NCI-H748 (cell line): ENCODE data around the gene B4GALT5.
A peak's percentile ranks its signal among the peaks of the same experiment; 100 is the strongest.
"Not testable (repeated sequence)": the region's sequence is repeated elsewhere in the genome, so short reads cannot be mapped to it uniquely, and the experiment has no call there.

Experiments
- DNase-seq: peaks from one replicate; lab custom pipeline; 2025; ENCODE audit not compliant: unreplicated experiment; lab: John Stamatoyannopoulos, UW

B4GALT5 gene, protein sequence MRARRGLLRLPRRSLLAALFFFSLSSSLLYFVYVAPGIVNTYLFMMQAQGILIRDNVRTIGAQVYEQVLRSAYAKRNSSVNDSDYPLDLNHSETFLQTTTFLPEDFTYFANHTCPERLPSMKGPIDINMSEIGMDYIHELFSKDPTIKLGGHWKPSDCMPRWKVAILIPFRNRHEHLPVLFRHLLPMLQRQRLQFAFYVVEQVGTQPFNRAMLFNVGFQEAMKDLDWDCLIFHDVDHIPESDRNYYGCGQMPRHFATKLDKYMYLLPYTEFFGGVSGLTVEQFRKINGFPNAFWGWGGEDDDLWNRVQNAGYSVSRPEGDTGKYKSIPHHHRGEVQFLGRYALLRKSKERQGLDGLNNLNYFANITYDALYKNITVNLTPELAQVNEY

DNA sequence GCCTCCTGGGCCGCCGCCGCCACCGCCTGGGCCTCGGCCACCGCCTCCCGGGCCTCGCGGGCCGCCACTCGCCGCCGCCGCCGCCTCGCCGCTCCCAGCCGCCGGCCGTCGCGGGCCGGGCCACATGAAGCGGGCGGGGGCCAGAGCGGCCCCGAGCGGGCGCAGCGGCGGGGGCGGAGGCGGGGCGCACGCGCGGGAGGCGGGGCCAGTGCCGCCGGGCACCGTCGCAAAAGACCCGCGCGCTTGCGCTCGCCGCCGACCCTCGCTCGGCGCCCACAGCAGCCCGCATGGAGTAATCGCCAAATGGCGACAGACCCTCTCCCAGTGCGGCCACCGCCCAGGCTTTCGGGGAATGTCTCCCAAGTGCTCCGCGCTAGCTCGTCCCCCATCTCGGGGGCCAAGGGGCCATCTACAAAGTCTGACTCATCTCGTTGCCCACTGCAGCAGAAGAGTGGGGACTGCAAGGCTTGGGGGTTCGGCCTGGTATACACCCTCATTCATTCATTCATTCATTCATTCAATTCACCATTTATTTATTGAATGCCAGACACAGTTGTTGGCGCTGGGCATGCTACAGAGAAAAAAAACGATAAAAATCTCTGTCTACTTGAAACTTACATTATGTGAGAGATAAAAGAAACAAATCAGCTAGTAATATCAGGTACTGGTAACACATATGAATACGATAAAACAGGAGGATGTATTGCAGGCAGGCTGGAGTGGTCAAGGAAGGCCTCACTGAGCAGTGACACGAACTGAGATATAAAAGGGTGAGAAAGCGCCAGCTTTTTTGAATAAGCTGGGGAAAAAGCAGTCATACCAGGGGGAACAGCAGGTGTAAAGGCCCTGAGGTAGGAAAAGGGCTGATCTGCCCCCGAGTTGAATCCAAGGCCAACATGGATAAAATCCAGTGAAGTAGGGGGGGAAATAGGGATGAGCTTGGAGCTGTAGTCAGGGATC is at the start of gene B4GALT5:
Gene B4GALT5 (minus strand): TSS at position 126 of the 960 bp plus-strand sequence. CDS start 188 bp downstream, outside the sequence.
- DNase-seq = peak; percentile 88

DNA sequence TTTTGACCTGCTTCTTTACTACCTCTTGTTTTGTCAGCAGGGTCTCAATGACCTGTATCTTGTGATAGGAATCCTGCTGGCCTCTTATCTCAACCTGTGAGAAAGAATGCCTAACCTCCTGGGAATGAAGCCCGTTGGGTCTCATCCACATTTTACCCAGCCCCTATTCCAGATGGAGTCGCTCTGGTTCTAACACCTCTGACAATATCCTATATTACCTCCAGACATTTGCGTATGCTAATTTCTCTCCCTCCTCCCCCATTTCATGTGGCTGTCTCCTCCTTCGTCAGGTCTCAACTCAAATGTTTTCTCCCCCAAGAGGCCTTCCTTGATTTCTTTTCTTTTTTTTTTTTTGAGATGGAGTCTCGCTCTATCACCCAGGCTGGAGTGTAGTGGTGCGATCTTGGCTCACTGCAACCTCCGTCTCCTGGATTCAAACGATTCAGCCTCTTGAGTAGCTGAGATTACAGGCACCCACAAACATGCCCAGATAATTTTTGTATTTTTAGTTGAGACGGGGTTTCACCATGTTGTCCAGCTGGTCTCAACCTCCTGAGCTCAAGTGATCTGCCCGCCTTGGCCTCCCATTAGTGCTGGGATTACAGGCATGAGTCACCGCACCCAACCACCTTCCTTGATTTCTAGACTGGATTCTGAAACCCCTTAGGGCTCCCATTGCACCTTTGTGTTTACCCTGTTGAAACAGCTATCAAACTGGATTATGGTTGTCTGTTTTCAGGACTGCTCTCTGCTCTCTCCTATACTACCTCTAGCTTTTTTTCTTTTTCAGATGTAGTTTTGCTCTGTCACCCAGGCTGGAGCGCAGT is 49.5 kb upstream of the B4GALT5 start:
- DNase-seq = no peak

DNA sequence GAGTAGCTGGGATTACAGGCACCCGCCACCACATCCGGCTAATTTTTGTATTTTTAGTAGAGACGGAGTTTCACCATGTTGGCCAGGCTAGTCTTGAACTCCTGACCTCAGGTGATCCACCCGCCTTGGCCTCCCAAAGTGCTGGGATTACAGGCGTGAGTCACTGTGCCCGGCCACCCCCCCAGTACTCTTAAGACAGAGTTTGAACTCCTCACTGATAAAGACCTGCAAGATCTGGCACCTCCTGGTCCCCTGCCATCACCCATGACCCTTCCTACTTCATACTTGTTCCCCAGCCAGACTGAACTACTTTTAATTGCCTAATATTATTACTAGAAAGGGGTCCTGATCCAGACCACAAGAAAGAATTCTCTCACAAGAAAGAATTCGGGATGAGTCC is 48.2 kb upstream of the B4GALT5 start:
- not testable (repeated sequence) for DNase-seq

DNA sequence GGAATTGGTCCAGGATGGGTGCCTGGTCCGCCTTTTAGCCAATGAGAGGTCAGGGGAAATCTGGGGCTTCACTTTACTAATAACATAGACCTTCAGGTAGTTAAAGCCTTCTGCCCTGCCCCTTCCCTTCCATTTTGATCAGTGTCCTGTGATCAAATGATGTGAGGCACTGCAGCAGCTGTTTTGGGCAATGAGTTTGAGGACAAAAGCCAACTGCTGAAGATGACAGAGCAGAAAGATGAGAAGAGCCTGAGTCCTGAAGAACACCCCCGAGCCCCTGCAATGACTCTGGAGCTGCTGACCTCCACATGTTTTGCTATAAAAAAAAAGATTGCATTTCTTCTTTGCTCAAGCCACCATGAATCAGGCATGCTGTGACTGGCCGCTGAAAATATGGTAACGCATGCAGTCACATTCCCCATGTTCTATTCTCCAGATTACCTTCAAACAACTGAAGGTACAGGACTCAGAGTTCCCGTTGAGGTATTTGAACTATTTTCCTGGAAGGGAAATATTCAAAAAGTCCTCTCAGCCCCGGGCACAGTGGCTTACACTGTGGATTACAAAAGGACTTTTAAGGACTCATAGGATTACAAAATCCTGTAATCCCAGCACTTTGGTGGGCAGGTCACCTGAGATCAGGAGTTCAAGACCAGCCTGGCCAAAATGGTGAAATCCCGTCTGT is 45.7 kb upstream of the B4GALT5 start:
- DNase-seq = no peak

DNA sequence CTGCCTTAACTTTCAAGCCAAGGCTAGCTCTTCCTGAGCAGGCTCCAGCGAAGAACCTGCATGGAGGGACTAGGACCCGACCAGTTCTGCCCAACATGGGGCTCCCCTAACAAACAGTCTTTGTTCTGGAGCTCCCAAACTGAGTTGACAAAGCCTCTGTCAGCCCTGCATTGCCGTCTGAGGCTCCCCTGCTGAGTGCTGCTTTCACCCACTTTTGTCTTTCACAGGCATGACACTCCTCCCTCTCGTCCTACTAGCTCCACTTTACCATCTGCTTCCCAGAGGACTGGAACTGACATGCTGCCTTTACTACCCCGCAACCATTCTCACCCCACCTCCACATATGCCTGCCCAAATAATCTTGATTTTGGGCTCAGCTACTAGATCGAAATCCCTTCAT is 45.1 kb upstream of the B4GALT5 start:
- no peak for DNase-seq

DNA sequence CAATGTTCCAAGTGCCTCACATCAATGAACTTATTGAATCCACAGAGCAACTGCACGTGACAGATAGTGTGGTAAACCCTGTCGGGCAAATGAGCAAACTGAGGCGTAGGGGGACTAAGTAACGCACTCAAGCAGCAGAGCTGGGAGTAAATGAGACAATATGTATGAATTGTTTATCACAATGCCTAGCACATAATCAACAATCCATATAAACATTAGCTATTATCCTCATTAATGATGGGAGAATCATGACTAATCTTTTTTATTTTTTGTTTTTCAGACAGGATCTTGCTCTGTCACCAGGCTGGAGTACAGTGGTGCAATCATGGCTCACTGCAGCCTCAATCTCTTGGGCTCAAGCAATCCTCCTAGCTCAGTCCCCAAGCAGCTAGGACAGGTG is 43.9 kb upstream of the B4GALT5 start:
- no peak for DNase-seq

DNA sequence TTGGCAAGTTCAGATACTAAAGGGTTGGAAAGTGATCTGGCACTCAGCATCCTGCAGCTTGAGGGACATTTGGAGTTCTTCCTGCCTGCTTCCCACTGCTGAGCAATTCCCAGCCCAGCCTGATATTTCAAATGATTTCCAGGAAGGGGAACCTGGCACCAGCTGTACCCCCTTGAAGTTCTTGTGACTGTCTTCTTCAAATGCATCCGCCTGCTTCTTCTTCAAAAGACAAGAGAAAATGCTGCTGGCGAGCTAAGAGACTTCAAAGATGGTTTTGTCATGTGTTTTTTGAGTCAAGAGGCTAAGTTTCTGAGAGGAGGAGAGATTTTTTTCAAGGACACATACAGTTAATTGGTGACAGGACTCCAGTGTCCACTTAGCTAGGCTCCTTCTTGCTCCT is 42.6 kb upstream of the B4GALT5 start:
- no peak for DNase-seq

DNA sequence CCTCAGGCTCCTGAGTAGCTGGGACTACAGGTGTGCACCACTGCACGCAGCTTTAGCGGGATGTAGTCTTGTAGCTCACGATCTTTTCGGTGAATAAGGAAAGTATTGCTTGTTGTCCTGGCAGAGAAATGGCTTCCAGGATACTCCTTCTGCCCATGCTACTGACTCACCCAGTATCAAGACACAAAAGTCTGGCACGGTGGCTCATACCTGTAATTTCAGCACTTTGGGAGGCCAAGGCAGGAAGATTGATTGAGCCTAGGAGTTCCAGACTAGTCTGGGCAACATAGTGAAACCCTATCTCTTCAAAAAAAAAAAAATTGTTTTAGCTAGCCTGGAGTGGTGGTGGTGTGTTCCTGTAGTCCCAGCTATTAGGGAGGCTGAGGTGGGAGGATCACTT is 40.9 kb upstream of the B4GALT5 start:
- no peak for DNase-seq

DNA sequence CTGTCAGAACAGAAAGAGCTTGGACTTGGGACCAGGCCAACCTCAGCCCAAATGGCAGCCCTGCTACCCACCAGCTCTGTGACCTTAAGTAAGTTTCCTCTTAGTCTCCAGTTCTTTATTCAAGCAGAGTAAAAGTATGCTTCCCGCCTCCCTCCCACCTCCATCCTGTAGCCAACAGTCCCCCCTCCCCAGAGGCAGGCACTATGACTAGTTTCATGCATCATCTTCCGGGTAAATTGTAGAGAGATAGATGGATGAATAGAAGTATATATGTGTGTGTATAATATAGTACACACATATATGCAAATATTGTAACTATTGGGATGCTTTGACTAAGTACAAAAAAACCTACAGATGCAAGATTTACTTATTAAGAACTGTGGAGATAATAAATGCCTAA is 39.5 kb upstream of the B4GALT5 start:
- DNase-seq = no peak

DNA sequence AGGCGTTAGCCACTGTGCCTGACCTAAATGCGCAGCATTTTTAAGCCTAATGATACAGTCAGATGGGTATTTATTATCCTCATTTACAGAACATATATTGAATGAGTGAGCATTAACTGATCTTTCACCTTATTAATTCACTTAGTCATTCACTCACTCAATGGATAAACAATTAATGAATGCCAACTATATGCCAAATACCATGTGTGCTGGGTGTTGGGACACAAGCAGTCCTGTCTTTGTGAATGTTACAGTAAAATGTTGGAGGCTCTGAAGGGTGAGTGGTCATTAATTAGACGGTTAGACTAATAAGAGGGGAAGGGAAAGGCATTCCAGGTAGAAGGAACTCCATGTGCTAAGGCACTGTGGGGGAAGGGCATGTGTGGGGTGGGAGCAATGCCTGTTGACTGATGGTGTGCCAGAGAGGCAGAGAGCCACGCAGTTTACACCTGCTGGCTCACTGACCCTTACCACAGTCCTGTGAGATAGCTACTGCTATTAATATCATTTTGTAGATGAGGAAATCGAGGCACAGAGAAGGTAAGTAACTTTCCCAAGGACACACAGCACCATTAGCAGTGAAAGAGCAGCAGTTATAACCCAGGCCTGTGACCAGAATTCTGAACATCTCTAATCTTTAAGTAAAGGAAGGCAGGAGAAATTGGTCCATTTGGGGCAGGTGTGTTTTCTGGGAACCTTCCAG is 38.7 kb upstream of the B4GALT5 start:
- DNase-seq = no peak

DNA sequence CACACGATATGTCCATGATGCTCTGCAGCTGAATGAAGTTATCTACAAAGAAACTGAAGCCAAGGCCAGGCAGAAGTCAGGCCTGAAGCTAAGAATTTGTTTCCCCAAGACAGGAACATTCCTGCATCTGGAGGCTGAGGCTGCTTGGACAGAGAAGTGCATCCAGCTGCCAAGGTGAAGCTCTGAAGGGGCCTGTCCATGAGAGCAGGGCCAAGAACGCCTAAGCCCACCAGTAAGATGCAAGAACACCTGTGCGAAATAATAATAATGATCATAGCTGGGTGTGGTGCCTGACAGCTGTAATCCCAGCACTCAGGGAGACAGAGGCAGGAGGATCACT is 37.7 kb upstream of the B4GALT5 start:
- no peak for DNase-seq

DNA sequence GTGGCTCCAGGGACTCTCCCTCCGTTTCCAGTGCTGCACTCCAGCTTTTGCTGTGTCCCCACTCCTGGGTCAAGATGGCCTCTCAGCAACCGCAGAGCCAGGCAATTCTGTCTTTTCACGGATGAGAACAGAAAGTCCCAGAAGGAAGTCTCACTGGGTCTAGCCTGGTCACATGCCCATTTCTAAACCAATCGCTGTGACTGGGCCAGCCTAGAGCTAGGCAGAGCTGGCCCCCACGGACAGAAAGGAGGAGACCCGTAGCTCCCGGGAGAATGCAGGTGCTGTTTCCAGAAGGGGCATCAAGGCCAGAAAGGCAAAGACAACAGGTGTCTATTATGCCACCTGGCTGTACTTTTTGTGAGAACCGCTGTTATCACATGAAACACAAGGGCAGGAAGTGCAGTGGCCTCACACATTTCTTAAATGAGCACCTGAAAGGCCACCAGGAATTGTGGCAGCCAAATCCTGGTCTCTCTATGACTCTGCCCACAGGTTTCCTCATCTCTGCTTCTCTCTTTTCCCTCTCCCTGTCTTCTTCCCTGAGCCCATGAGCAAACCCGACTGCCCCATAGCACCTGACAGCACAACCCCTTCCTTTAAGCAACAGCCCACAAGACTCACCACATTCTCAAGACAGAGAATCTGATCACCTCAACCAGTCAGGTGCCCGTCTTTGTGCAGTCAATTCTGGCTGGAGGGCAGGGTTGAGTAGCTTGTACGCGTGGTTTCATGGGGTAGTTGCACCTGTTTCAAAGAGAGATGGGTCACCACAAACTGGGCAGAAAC is 37.1 kb upstream of the B4GALT5 start:
- no peak for DNase-seq

DNA sequence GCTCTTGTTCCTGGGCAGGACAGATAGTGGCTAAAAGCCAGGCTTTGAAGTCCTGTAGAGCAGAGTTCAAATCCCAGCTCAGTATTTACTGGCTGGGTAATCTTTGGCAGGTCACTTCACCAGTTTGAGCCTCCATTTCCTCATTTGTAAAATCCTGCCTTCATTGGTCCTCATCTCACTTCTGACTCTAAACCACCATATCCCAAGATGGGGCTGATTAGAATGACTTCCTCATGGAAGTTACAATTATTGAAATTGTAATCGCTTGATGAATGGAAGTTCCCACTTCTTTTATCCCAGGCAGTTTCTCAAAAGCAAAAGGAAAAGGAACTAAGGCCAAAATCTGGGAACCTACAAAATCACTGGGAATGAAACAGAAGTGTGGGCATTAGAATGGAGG is 35.9 kb upstream of the B4GALT5 start:
- no peak for DNase-seq

DNA sequence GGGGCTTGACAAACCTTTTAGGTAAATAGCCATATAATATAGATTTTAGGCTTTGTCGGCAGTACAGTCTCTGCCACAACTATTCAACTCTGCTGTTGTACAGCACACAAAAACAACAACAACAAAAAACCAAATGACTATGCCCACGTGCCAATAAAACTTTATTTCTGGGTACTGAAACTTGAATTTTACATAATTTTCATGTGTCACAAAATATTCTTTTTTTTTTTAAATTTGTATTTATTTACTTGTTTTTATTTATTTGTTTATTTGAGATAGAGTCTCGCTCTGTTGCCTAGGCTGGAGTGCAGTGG is 34.8 kb upstream of the B4GALT5 start:
- no peak for DNase-seq

DNA sequence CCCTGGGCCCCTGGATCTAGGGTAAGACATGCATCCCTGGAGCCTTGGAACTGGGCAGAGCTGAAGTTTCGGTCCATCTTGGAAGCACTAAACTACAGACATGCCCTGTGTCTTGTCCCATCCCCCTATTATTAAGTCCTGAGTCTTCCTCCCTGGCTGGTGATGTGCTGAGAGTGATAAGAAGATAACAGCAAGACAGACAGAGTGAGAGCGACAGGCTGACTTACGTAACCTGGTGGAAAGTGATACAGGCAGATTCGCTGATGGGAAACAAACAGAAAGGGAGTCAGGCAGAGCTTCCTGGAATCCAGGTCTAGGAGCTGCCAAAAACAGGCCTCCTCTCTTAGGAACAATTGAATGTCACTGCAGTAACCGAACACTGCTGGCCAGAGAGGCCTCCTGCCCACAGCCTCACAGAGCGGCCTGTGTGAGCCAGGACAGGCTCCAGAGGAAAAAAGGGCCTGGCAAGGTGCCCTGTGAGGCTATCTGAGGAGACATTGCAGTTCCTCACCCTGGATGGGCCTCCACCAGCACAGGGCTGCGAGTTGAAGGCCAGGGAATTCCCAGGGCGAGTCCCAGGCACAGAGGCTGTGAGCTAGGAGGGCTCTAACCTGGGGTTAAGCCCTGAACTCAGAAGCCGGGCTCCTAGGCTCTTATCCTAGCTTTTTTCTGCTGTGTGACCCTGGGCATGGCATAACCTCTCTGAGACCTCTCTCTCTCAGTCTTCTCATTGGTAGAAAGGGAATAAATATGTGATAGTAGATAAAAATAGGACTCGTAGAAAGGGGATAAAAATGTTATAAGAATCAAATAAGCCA is 34.2 kb upstream of the B4GALT5 start:
- DNase-seq = no peak

DNA sequence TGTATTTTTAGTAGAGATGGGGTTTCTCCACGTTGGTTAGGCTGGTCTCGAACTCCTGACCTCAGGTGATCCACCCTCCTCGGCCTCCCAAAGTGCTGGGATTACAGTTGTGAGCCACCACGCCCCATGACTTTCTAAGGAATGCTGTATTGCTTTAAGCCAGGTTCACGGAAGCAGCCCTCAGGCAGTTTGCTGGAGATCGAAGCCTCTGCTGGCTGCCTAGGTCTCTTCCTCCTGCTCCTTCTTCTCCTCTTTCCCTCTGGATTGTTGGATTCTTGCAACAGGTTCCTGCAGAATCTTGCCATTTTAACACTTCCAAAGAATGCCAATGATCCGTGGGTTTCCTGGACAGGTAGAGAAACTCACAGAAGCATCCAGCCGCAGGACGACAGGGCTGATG is 29.3 kb upstream of the B4GALT5 start:
- DNase-seq = no peak

DNA sequence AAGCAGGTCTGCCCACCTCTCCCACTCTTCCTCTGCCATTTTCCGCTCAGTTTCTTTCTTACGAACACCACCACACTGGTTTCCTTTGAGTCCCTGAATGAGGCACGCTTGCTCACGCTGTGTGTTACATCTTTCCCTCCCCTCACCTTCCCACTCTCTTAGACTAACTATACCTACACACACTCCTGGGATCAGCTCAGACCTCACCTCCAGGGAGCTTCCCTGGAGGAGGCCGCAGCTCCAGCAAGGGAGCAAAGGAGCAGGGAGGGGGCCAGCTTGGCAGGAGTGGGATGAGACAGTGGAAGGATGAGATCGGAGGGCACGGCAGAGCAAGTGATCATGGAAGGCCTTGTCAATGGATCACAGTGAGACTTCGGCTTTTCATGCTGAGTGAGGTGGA is 28.3 kb upstream of the B4GALT5 start:
- DNase-seq = no peak

DNA sequence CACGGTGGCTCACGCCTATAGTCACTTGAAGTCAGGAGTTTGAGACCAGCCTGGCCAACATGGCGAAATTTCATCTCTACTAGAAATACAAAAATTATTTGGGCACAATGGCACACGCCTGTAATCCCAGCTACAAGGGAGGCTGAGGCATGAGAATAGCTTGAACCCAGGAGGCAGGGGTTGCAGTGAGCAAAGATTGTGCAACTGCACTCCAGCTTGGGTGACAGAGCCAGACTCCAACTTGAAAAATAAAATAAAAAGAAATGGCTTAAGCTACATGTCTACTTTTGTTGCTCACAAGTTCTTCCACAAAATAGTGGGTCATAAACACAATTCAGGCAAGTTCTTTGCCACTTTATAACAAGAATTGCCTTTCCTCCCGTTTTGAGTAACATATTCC is 27.1 kb upstream of the B4GALT5 start:
- DNase-seq = no peak

DNA sequence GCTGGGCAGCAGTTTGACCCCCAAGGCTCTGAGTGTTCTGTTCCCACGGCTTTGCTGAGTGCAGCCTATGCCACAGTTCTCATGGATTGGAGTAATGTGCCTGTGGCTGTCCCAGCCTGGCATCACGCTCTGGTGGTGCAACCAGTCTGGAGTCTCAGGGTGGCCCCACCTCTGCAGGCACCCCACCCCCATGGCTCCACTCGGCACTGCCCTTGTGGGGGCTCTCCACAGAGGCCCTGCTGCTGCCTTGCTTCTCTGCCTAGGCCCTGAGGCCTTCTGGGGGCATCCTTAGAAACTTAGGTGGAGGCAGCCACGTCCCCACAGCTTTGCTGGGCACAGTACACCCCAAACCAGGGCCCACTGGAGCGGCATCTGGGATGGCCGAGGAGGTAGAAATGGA is 25.4 kb upstream of the B4GALT5 start:
- no peak for DNase-seq
